ENCODE data around the gene PDCD2.
A peak's percentile ranks its signal among the peaks of the same experiment; 100 is the strongest.

PDCD2 gene

DNA sequence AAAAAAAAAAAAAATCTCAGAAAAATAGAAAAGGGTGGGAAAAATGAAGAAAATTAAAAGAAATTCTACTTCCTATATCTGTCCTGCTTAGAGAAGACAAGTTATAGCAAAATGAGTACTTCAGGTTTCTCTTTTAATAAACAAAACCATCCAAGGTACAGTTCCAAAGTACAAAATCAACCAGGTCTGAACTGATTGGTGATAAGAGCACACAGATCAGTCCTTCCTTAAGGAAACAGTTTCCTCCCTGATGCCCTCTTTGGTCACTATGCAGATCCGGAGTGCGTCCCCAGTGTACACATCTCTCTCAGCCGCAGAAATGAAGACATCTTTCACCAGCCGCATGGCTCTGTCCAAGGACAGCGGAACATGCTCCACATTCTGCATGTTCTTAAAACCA, 49.4 kb downstream of the PDCD2 start:
- TF ChIP-seq, protein P1, sequence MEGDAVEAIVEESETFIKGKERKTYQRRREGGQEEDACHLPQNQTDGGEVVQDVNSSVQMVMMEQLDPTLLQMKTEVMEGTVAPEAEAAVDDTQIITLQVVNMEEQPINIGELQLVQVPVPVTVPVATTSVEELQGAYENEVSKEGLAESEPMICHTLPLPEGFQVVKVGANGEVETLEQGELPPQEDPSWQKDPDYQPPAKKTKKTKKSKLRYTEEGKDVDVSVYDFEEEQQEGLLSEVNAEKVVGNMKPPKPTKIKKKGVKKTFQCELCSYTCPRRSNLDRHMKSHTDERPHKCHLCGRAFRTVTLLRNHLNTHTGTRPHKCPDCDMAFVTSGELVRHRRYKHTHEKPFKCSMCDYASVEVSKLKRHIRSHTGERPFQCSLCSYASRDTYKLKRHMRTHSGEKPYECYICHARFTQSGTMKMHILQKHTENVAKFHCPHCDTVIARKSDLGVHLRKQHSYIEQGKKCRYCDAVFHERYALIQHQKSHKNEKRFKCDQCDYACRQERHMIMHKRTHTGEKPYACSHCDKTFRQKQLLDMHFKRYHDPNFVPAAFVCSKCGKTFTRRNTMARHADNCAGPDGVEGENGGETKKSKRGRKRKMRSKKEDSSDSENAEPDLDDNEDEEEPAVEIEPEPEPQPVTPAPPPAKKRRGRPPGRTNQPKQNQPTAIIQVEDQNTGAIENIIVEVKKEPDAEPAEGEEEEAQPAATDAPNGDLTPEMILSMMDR (IDR thresholded peaks at IDR 0.05), result no peak

- TF ChIP-seq, protein P1 (IDR thresholded peaks at IDR 0.05), result no peak
Observed at GRCh38 chr6:170533792-170534191, 50.6 kb downstream of the PDCD2 start.

GRCh38 chr6:170532867-170533488, 51.5 kb downstream of the PDCD2 start:
- TF ChIP-seq, protein P1 (IDR thresholded peaks at IDR 0.05), result no peak

- TF ChIP-seq, protein P1 (IDR thresholded peaks at IDR 0.05), result peak; percentile 93
Observed at GRCh38 chr6:170529839-170530469, 54.5 kb downstream of the PDCD2 start.

DNA sequence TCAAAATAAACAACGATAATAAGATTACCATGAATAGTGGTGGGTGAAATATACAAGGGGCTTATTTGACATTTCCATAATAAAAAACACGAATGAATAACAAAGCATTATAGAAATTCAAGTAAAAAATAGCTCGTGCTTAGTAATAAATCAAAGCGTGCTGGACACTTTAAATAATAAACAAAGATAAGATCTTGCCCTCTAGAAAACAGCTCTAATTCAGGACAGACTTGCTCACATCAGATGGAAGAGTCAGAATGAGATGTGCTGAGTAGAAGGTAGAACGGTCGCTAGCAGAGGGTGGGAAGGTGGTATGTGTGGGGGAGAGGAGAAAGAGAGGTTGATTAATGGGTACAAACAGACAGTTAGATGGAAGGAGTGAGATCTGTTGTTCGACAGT, 58.6 kb downstream of the PDCD2 start:
- TF ChIP-seq, protein P1 (IDR thresholded peaks at IDR 0.05), result no peak

All from LNCAP (cell line).